Bronchial epithelial cell (primary cell): ENCODE data around the gene TRIP13. TPM values are rescaled to one million over a fixed set of nuclear protein-coding genes. Genes with fewer than 3 reads are reported as not detected.

Source experiments
- DNase-seq: peaks from one replicate; pipeline ENCODE4 v3.0.0-alpha.2; 2010; ENCODE audit warnings: low read depth
- FAIRE-seq: peaks from 2 replicates; lab custom pipeline; 2011; peaks lifted over from hg19 to GRCh38; lab: Jason Lieb, UNC
- H3K27me3 ChIP-seq: 2 replicates; pipeline ENCODE4 v1.5.1; 2011; ENCODE audit warnings: low read length; ENCODE audit not compliant: control insufficient read depth, insufficient read depth
- H3K36me3 ChIP-seq: 2 replicates; pipeline ENCODE4 v1.5.1; 2011; ENCODE audit warnings: low read length; ENCODE audit not compliant: control insufficient read depth, insufficient read depth
- H3K4me3 ChIP-seq: 2 replicates; pipeline ENCODE4 v1.5.1; 2011; ENCODE audit warnings: mild to moderate bottlenecking, low read depth, low read length, control low read depth
- total RNA-seq: library from RNA; depleted of rRNA; stranded (reverse); fragments of >200 nt; gene quantifications from 2 replicates; pipeline ENCODE4 v1.2.1, GENCODE V29; 2014
- TF ChIP-seq, protein P1 (sequence below): IDR thresholded peaks from 2 replicates; pipeline ENCODE4 v1.5.1; 2011; ENCODE audit warnings: mild to moderate bottlenecking, moderate library complexity, low read length, control low read depth, inconsistent platforms; ENCODE audit not compliant: insufficient read depth, severe bottlenecking

The TRIP13 gene
- total RNA-seq, 1 donor from 2014 or later = 1.8 TPM

DNA sequence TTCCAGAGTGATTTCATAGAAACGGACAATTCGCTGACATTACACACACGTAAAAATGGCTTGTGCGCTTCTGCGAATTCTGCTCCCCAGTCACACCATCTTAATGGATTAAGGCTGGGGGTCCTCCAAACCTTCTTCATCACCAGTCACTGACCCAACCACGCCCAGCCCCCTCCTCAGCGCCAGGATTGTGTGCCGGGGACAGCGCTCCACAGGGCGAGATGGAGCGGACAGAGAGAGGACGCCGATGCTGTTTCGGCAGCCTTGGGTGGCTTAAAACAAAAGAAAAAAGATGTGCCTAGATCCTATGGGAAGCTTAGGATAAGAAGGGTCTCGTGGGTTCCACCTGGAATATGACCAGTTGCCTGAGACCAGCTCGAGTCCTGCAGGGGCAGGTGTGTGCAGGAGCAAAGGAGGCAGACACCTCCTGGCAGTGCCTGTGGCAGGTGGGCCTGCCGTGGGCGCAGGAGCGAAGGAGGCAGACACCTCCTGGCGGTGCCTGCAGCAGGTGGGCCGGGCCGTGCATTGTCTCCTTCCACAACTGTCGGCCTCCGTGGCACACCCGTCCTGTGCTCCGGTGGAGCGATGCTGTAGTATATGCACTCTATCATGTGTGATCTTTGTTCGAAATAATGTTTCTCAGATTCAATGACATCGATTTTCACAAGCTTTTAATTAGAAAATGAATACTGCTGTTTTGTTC, 20.9 kb upstream of the TRIP13 start:
- no peak for DNase-seq
- Histone ChIP-seq H3K36me3 (peaks cover 41% of the 10 kb centered on the region), H3K4me3 (no peak overlapping the region), H3K27me3 (no peaks in the 10 kb centered on the region)
- TF ChIP-seq, protein P1, sequence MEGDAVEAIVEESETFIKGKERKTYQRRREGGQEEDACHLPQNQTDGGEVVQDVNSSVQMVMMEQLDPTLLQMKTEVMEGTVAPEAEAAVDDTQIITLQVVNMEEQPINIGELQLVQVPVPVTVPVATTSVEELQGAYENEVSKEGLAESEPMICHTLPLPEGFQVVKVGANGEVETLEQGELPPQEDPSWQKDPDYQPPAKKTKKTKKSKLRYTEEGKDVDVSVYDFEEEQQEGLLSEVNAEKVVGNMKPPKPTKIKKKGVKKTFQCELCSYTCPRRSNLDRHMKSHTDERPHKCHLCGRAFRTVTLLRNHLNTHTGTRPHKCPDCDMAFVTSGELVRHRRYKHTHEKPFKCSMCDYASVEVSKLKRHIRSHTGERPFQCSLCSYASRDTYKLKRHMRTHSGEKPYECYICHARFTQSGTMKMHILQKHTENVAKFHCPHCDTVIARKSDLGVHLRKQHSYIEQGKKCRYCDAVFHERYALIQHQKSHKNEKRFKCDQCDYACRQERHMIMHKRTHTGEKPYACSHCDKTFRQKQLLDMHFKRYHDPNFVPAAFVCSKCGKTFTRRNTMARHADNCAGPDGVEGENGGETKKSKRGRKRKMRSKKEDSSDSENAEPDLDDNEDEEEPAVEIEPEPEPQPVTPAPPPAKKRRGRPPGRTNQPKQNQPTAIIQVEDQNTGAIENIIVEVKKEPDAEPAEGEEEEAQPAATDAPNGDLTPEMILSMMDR = no peak
- FAIRE-seq = no peak

DNA sequence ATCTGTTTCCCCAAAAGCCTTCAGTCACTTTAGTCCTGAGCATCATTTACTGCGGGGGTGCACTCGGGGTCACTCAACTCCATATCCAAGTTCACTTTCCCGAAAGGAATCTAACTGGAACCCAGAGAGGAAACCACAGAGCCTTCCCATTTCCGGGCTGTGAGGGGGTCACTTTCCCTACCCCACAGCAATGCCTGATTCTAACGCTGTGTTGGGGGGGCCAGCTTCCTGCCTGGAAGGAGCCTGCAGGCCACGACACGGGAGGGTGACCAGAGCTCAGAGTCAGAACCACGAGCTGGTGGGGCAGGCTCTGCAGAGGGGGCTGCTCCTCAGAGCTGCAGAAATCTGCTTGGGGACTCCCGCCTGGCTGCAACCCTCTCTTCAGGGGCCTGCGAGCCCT, 20.4 kb upstream of the TRIP13 start:
- H3K36me3 ChIP-seq = peaks cover 45% of the 10 kb centered on the region
- no peak for DNase-seq
- FAIRE-seq = no peak

DNA sequence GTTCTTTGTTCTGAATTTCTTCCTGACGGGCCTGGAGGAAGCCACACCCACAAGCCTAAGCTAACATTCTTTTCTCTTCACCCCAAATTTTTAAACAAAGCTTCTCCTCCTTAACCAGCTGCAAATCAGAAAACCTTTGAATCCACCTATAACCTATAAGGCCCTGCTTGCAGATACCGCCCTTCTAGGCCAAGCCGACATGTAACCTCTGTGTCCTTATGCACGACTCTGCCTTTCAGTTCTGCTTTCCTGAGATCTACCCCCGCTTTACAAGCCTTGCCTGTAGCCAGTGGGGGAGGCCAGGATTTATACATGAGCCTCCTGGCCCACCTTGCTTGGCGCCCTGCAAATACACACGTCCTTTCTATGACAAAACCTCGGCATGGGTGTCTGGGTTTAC, 19.4 kb upstream of the TRIP13 start:
- peaks cover 48% of the 10 kb centered on the region for H3K36me3 ChIP-seq
- no peaks in the 10 kb centered on the region for H3K27me3 ChIP-seq
- no peak overlapping the region for H3K4me3 ChIP-seq
- FAIRE-seq (no peak), DNase-seq (no peak)
- TF ChIP-seq, protein P1 = no peak

More for the DNA sequence above, 20.4 kb upstream of the TRIP13 start:
- TF ChIP-seq, protein P1 = no peak
- Histone ChIP-seq H3K4me3 (no peak overlapping the region), H3K27me3 (no peaks in the 10 kb centered on the region)

DNA sequence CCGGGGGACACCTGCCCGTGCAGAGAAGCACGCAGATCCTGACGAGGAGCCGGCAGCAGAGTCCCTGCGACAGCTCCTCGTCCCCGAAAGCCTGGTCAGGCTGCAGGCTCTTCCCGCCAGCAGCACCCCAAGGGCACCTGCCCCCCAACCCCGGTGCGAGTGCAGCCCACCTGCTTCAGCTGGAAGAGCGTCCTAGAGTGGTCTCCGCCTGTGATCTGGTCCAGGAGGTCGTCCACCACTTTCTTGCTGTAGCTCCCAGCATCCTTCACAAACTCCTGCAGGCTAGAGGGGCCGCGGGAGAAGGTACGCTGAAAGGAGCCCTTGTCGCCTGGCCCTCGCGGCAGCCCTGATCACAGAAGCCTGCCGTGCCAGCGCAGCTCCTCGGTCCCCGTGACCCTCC, 16.8 kb upstream of the TRIP13 start:
- DNase-seq = no peak
- no peak for FAIRE-seq
- Histone ChIP-seq H3K4me3 (no peak overlapping the region), H3K27me3 (no peaks in the 10 kb centered on the region), H3K36me3 (peaks cover 33% of the 10 kb centered on the region)
- TF ChIP-seq, protein P1 = no peak

DNA sequence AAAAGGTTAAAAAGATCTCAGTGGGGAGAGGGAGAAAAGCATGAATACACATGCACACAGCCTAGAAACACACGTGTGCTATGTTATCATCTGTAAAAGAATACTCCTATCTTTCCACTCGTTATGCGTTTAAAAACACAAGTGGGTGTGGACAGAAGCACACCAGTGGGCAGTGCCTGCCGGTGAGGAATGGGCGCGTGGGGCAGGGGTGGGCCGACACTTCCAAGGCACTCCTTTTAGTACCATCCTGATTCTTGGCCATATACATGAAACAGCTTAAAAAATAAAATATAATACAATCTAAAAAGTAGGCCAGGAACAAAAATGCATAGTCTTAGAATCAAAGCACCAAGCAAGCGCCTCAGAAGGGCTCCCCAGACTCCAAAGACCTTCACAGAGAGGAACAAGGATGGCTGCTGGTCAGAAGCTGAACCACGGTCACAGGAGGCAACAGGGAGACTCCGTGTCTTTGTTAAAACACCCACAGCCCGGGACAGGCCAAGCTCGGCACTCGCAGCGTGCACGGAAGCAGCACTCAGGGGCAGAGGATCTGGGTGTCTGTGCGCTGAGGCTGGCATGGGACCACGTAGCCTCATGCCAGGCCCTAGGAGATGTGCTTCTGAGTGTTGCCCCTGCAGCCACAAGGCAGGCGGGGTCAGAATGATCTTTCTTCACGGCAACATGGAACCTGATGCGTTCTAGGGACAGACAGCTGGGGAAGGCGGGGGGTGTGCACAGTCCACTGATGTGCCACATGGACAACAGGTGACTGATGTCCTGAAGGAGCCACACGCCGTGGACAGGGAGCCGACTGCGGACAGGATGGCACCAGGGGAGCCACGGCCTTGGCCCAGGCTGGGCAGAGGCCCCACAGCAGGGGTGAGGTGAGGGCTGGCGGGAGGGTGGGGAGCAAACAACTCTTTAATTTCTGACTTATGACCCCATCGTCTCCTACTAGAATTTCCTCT, 16.0 kb upstream of the TRIP13 start:
- Histone ChIP-seq H3K36me3 (peaks cover 32% of the 10 kb centered on the region), H3K4me3 (no peak overlapping the region), H3K27me3 (no peaks in the 10 kb centered on the region)
- FAIRE-seq = no peak
- TF ChIP-seq, protein P1 = no peak
- no peak for DNase-seq
